Measurements from ENCODE around the gene ADGRD1.

ADGRD1 gene

GRCh38 chr12:131007740-131008117 lies 54.0 kb downstream of the ADGRD1 start:
- no peak overlapping the region for H3K4me3 ChIP-seq (ENCODE audit: low read depth, low read length)
- no peak for TF ChIP-seq CTCF (IDR thresholded peaks at IDR 0.05; ENCODE audit: low read depth, low read length)

- H3K4me3 ChIP-seq (ENCODE audit: low read depth, low read length) = no peak overlapping the region
- TF ChIP-seq CTCF (IDR thresholded peaks at IDR 0.05; ENCODE audit: low read depth, low read length) = no peak
Observed at GRCh38 chr12:131008131-131008912, 54.6 kb downstream of the ADGRD1 start.

GRCh38 chr12:131008913-131009270 lies 55.2 kb downstream of the ADGRD1 start:
- H3K4me3 ChIP-seq (ENCODE audit: low read depth, low read length) = no peak overlapping the region
- TF ChIP-seq CTCF (IDR thresholded peaks at IDR 0.05; ENCODE audit: low read depth, low read length) = no peak

GRCh38 chr12:131009595-131010395 lies 56.1 kb downstream of the ADGRD1 start:
- TF ChIP-seq CTCF (IDR thresholded peaks at IDR 0.05; ENCODE audit: low read depth, low read length) = no peak
- no peak overlapping the region for H3K4me3 ChIP-seq (ENCODE audit: low read depth, low read length)

GRCh38 chr12:131010396-131011131 lies 56.9 kb downstream of the ADGRD1 start:
- no peak for TF ChIP-seq CTCF (IDR thresholded peaks at IDR 0.05; ENCODE audit: low read depth, low read length)

GRCh38 chr12:131011165-131012079 lies 57.7 kb downstream of the ADGRD1 start:
- H3K4me3 ChIP-seq (ENCODE audit: low read depth, low read length) = no peak overlapping the region
- no peak for TF ChIP-seq CTCF (IDR thresholded peaks at IDR 0.05; ENCODE audit: low read depth, low read length)

More at GRCh38 chr12:131010396-131011131, 56.9 kb downstream of the ADGRD1 start:
- no peak overlapping the region for H3K4me3 ChIP-seq (ENCODE audit: low read depth, low read length)

Measured in WI38 (cell line).